ENCODE results near the gene ATP13A4.
"Not testable (repeated sequence)": the region's sequence is repeated elsewhere in the genome, so short reads cannot be mapped to it uniquely, and the experiment has no call there.

The ATP13A4 gene

GRCh38 chr3:193560091-193560490, 5.4 kb upstream of the ATP13A4 start:
- no peak for FAIRE-seq

GRCh38 chr3:193559100-193559499, 4.4 kb upstream of the ATP13A4 start:
- FAIRE-seq: no peak

- FAIRE-seq: no peak
These were observed 2.1 kb upstream of the ATP13A4 start for GRCh38 chr3:193556841-193557240.

- FAIRE-seq: no peak
These were observed 1.1 kb downstream of the ATP13A4 start for GRCh38 chr3:193553586-193553985.

GRCh38 chr3:193552923-193553322, 1.8 kb downstream of the ATP13A4 start:
- FAIRE-seq: no peak

DNA sequence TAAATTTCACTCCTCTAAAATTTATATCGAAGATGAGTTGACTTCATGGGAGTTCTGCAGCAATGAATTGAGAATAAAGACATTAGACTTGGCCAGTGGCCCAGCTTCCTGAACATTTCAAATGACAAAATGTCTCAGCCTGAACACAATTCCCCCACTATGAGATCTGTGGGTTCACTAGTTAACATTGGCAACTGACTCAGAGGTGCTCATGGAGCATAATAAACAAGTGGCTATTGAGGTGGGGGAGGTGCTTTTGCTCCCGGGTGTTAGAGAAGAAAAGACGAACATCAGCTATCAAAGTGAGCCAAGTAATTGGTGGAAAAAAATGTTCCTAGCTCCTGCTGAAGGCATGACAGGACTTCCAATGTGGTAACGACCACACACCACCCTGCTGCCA, 6.3 kb downstream of the ATP13A4 start:
- FAIRE-seq: no peak

DNA sequence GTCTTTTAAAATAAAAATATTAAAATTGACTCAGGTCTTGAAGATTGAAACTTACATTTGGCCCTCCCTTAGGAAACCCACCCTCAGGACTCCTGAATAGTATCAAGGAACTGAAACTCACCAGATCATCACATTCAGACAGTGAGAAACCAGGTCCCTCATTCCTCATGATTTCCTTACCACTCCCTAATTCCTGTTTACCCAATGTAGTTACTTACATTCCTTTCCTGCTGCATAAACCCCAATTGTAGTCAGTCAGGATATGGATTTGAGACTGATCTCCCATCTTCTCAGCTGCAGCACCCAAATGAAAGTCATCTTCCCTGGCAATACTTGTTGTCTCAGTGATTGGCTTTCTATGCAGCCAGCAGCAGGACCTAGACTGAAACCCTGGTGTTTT, 8.6 kb downstream of the ATP13A4 start:
- FAIRE-seq: no peak

DNA sequence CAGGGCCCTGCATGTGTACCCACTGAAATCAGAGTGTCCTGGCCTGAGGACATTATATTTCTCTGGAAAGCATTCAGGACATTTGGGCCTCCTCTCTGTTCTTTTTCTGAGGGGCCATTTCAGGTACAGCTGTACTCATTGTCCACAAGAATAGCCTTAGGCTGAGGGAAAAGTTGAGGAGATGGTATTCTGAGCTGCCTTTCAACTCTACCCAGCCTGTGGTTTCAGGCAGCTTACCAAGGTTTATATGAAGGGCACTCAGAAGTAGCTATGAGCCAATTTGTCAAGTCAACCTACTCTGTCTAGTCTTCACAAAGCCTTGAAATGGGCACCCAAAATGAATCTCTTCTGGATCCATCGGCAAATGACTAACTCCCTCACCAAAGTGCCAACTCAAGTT, 9.4 kb downstream of the ATP13A4 start:
- no peak for FAIRE-seq

DNA sequence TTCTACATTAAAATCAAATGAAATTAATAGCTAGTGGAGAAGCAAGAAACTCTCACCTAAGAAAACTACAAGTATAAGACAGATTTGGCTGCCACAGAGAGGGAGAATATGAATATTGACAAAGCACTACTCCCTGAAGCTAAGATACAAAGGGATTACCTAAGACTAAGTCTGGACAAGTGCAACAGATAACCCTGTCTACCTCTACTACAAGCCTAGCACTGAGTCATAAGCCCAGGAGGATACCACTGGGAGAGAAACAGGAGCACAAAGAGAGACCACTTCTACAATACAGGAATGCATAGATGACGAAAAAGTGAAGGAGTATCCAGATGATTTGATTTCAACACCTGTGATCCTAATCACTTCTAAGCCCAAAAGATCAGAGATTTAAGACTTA, 10.4 kb downstream of the ATP13A4 start:
- FAIRE-seq: no peak

- FAIRE-seq: no peak
These were observed 24.2 kb downstream of the ATP13A4 start for GRCh38 chr3:193530231-193531165.

DNA sequence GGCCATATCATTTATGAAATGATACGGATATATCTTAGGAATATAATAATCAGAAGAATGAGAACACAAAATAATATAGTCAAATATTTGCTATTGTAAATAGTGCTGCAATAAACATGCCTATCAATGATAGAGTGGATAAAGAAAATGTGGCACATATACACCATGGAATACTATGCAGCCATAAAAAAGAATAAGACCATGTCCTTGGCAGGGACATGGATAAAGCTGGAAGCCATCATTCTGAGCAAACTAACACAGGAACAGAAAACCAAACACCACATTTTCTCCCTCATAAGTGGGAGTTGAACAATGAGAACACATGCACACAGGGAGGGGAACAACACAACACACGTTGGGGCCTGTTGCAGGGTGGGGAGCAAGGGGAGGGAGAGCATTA, 28.6 kb downstream of the ATP13A4 start:
- FAIRE-seq: not testable (repeated sequence)

- no peak for FAIRE-seq
These were observed 32.2 kb downstream of the ATP13A4 start for GRCh38 chr3:193522473-193522872.

GRCh38 chr3:193520738-193521137, 34.0 kb downstream of the ATP13A4 start:
- no peak for FAIRE-seq

GRCh38 chr3:193515966-193516365, 38.7 kb downstream of the ATP13A4 start:
- no peak for FAIRE-seq

DNA sequence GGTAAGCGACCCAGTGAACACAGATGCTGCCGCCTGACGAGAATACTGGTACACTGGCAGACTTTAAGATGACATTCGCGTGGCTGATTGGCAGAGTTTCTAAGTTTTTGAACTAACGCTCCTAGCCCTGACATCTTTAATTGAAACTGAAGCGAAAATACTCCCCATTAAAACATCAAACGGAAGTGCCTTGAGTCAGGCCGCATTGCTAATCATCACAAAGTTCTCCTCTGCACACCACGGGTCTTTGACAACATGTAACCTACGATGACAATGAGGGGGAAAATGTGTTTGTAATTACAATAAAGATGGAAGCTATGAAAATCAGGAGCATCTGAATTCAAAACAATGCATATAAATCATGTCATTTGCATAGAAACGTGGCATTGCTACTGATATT, 44.5 kb downstream of the ATP13A4 start:
- FAIRE-seq: no peak

GRCh38 chr3:193509103-193509965, 45.4 kb downstream of the ATP13A4 start:
- FAIRE-seq: no peak

GRCh38 chr3:193508108-193508507, 46.6 kb downstream of the ATP13A4 start:
- no peak for FAIRE-seq

- no peak for FAIRE-seq
These were observed 47.1 kb downstream of the ATP13A4 start for GRCh38 chr3:193507566-193507965.

- no peak for FAIRE-seq
These were observed 47.8 kb downstream of the ATP13A4 start for GRCh38 chr3:193506921-193507320.

DNA sequence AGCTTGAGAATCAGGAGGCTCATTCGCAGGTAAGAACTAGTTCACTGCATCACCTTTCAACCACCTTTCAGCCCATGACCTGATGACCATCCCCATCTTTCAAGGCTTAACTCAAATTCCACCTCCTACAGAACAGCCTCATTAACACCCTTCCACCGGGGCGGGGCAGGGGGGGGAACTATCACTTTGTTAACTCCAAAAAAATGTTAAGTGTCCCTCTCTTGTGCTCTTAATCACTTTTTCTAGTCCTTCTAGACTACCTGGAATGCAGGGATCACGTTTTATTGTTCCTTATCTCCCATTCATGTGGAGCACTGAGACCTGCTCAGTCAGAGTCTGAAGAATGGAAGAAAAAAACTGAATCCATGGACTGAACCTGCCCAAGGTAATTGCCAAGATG, 51.8 kb downstream of the ATP13A4 start:
- no peak for FAIRE-seq

DNA sequence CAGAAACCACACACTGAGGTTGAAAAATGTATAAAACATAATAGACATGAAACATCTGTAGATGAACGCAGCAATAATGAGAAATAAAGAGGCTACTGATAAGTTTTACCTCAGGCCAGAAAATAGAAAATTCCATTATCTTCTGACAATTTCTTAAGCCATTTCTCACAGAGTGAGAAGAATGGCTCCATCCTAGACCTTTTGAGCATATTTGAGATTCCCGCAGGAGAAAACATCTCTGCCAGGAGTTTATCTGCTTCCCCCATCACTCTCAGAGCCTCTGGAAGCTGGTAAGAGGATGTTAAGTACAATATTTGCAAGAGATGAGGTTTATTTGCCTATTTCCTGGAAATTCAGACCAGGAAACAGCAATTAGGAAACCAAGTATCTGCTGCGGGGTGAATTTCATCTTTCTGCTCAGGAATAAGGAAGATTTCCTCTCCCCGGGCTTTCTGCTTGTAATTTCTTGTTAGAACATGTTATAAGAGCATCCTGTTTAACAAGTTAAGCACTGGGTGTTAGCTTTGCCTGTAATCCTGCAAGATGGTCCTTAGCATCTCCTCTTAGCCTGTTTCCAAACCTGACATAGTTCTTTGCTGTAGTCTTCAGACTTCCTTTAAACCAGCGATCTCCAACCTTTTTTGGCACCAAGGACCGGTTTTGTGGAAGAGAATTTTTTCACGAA, 54.8 kb downstream of the ATP13A4 start:
- FAIRE-seq: no peak

GRCh38 chr3:193499136-193499770, 55.4 kb downstream of the ATP13A4 start:
- no peak for FAIRE-seq

DNA sequence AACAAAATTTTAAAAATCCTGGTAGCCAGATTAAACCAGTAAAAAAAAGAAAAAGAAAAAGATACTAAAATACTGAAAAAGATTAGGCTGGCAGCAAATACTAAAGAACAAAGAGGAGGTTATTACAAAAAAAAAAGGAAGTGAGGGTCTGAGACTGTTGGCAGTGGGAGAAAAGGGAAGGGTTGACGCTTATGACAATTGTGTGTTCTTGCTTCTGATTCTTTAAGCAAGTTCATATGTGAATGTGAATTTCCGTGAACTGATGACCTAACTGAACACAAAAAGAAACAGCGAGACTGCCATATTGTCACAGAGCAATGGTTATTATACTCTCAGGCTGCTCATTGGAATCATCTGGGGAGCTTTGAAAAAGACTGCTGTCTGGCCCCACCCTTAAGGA, 56.5 kb downstream of the ATP13A4 start:
- FAIRE-seq: no peak
